ENCODE data around the gene SECISBP2.
"Not testable (repeated sequence)": the region's sequence is repeated elsewhere in the genome, so short reads cannot be mapped to it uniquely, and the experiment has no call there.

The SECISBP2 gene

GRCh38 chr9:89309608-89310474 lies 8.5 kb upstream of the SECISBP2 start:
- no peak for DNase-seq (ENCODE audit: low read depth in 3 of 3)

- DNase-seq (ENCODE audit: low read depth in 3 of 3), result peak; percentile 98 to 100 (median 99)
Observed at GRCh38 chr9:89310475-89311345, 7.6 kb upstream of the SECISBP2 start, which contains the start of gene CKS2. Gene CKS2, plus strand, starts transcription at chr9:89311195. Its CDS starts 98 bp downstream, at chr9:89311293.

GRCh38 chr9:89311346-89312221 lies 6.7 kb upstream of the SECISBP2 start:
- DNase-seq (ENCODE audit: low read depth in 3 of 3), result no peak

GRCh38 chr9:89312222-89312571 lies 6.1 kb upstream of the SECISBP2 start:
- no peak for DNase-seq (ENCODE audit: low read depth in 3 of 3)

GRCh38 chr9:89313842-89314241 lies 4.5 kb upstream of the SECISBP2 start:
- no peak for DNase-seq (ENCODE audit: low read depth in 3 of 3)

- no peak for DNase-seq (ENCODE audit: low read depth in 3 of 3)
Observed at GRCh38 chr9:89314955-89315354, 3.3 kb upstream of the SECISBP2 start.

GRCh38 chr9:89315482-89315881 lies 2.8 kb upstream of the SECISBP2 start:
- no peak for DNase-seq (ENCODE audit: low read depth in 3 of 3)

GRCh38 chr9:89317282-89317681 lies 1.0 kb upstream of the SECISBP2 start:
- no peak for DNase-seq (ENCODE audit: low read depth in 3 of 3)

- no peak for DNase-seq (ENCODE audit: low read depth in 3 of 3)
Observed at GRCh38 chr9:89319015-89319905, 960 bp downstream of the SECISBP2 start.

GRCh38 chr9:89323390-89323789 lies 5.1 kb downstream of the SECISBP2 start:
- DNase-seq (ENCODE audit: low read depth in 3 of 3), result no peak

GRCh38 chr9:89325733-89326132 lies 7.4 kb downstream of the SECISBP2 start:
- DNase-seq (ENCODE audit: low read depth in 3 of 3), result no peak

GRCh38 chr9:89328064-89328463 lies 9.8 kb downstream of the SECISBP2 start:
- DNase-seq (ENCODE audit: low read depth in 3 of 3), result no peak

- no peak for DNase-seq (ENCODE audit: low read depth in 3 of 3)
Observed at GRCh38 chr9:89329917-89330316, 11.6 kb downstream of the SECISBP2 start.

GRCh38 chr9:89330513-89330912 lies 12.2 kb downstream of the SECISBP2 start:
- DNase-seq (ENCODE audit: low read depth in 3 of 3), result no peak

GRCh38 chr9:89339807-89340206 lies 21.5 kb downstream of the SECISBP2 start:
- DNase-seq (ENCODE audit: low read depth in 3 of 3), result no peak

- no peak for DNase-seq (ENCODE audit: low read depth in 3 of 3)
Observed at GRCh38 chr9:89340332-89340731, 22.0 kb downstream of the SECISBP2 start.

- no peak for DNase-seq (ENCODE audit: low read depth in 3 of 3)
Observed at GRCh38 chr9:89342213-89342612, 23.9 kb downstream of the SECISBP2 start.

GRCh38 chr9:89342948-89343347 lies 24.6 kb downstream of the SECISBP2 start:
- DNase-seq (ENCODE audit: low read depth in 3 of 3), result no peak

GRCh38 chr9:89343812-89344211 lies 25.5 kb downstream of the SECISBP2 start:
- DNase-seq (ENCODE audit: low read depth in 3 of 3), result not testable (repeated sequence)

GRCh38 chr9:89345476-89345875 lies 27.2 kb downstream of the SECISBP2 start:
- no peak for DNase-seq (ENCODE audit: low read depth in 3 of 3)

GRCh38 chr9:89346696-89347095 lies 28.4 kb downstream of the SECISBP2 start:
- no peak for DNase-seq (ENCODE audit: low read depth in 3 of 3)
